Measurements from ENCODE around the gene SEMA6B.

- TF ChIP-seq, protein P1, sequence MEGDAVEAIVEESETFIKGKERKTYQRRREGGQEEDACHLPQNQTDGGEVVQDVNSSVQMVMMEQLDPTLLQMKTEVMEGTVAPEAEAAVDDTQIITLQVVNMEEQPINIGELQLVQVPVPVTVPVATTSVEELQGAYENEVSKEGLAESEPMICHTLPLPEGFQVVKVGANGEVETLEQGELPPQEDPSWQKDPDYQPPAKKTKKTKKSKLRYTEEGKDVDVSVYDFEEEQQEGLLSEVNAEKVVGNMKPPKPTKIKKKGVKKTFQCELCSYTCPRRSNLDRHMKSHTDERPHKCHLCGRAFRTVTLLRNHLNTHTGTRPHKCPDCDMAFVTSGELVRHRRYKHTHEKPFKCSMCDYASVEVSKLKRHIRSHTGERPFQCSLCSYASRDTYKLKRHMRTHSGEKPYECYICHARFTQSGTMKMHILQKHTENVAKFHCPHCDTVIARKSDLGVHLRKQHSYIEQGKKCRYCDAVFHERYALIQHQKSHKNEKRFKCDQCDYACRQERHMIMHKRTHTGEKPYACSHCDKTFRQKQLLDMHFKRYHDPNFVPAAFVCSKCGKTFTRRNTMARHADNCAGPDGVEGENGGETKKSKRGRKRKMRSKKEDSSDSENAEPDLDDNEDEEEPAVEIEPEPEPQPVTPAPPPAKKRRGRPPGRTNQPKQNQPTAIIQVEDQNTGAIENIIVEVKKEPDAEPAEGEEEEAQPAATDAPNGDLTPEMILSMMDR (IDR thresholded peaks at IDR 0.05; ENCODE audit: low read depth, low read length, poor library complexity, severe bottlenecking), result no peak
- TF ChIP-seq EZH2phosphoT487 (IDR thresholded peaks at IDR 0.05; ENCODE audit: borderline replicate concordance, low read length), result no peak
Observed at GRCh38 chr19:4517451-4518057, 41.9 kb downstream of the SEMA6B start.

Data from DOHH2 (cell line).